ENCODE data around the gene C6orf132.

- TF ChIP-seq ELF4 (CRISPR knock-in tag; IDR thresholded peaks at IDR 0.05) (no peak), LEF1 (IDR thresholded peaks at IDR 0.05) (no peak), EZH2 (IDR thresholded peaks at IDR 0.05; ENCODE audit: borderline replicate concordance, low read depth, low read length) (no peak), ZBTB49 (CRISPR knock-in tag; IDR thresholded peaks at IDR 0.05; ENCODE audit: borderline replicate concordance) (no peak), SP1 (CRISPR knock-in tag; IDR thresholded peaks at IDR 0.05) (no peak)
- TF ChIP-seq, protein P1, sequence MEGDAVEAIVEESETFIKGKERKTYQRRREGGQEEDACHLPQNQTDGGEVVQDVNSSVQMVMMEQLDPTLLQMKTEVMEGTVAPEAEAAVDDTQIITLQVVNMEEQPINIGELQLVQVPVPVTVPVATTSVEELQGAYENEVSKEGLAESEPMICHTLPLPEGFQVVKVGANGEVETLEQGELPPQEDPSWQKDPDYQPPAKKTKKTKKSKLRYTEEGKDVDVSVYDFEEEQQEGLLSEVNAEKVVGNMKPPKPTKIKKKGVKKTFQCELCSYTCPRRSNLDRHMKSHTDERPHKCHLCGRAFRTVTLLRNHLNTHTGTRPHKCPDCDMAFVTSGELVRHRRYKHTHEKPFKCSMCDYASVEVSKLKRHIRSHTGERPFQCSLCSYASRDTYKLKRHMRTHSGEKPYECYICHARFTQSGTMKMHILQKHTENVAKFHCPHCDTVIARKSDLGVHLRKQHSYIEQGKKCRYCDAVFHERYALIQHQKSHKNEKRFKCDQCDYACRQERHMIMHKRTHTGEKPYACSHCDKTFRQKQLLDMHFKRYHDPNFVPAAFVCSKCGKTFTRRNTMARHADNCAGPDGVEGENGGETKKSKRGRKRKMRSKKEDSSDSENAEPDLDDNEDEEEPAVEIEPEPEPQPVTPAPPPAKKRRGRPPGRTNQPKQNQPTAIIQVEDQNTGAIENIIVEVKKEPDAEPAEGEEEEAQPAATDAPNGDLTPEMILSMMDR (IDR thresholded peaks at IDR 0.05 in 2 of 3, conservative IDR thresholded peaks at IDR 0.05 in 1 of 3; ENCODE audit: insufficient read depth in 2 of 3, low read depth in 1 of 3, low read length in 3 of 3) = no peak
Observed at GRCh38 chr6:42059743-42060142, 82.7 kb downstream of the C6orf132 start.

Data from K562 (cell line).